HCT116 (cell line): ENCODE results near the gene GMDS. TPM values are rescaled to one million over a fixed set of nuclear protein-coding genes. Genes with fewer than 3 reads are reported as not detected.

Experiments used
- ATAC-seq: fragments of 200-7000 bp; cut with Tn5 transposase; 2 replicates; pipeline ENCODE4 v1.9.1; 2020; ENCODE audit warnings: mild to moderate bottlenecking, moderate library complexity
- BruUV-seq: library from RNA; stranded (reverse); fragments of 400-500 nt; replicated peaks from 2 replicates; lab custom pipeline; 2021; lab: Mats Ljungman, UMichigan
- CTCF ChIA-PET: fragments of 300-600 bp; sonication (Branson Sonifier 250); formaldehyde crosslinking; loops from one replicate; lab custom pipeline; 2021; ENCODE audit warnings: antibody characterized with exemption; lab: Charles Lee
- POLR2A ChIA-PET: fragments of 300-600, 350-600 bp; sonication (Branson Sonifier 250); formaldehyde crosslinking; loops from one replicate; lab custom pipeline; 2021; ENCODE audit warnings: antibody characterized with exemption; lab: Charles Lee
- RAD21 ChIA-PET, 2 experiments: fragments of 300-600 bp; sonication (Branson Sonifier 250); formaldehyde crosslinking; loops; one replicate each; lab custom pipeline; 2023; ENCODE audit warnings: low total read pairs in 2 of 2; ENCODE audit not compliant: uncharacterized antibody in 2 of 2, unreplicated experiment in 2 of 2, low non-redundant PET in 1 of 2; lab: Charles Lee
- DNase-seq: peaks from one replicate; pipeline ENCODE4 v3.0.0-alpha.2; 2010; ENCODE audit warnings: low read depth, low spot score
- H2AFZ ChIP-seq: fragments of 200-600 bp; shearing (Covaris generic), sonication (generic); 2 replicates; pipeline ENCODE4 v1.6.1; 2017; ENCODE audit warnings: low read depth, mixed run types, mixed read lengths, antibody characterized with exemption, low read length; ENCODE audit not compliant: poor library complexity, severe bottlenecking
- H3K27ac ChIP-seq: 2 replicates; pipeline ENCODE4 v1.5.1; 2012; ENCODE audit warnings: low read depth, low read length
- H3K27me3 ChIP-seq: fragments of 200-600 bp; sonication (generic); 2 replicates; pipeline ENCODE4 v1.6.1; 2016; ENCODE audit warnings: mixed run types, low read length, mixed read lengths; ENCODE audit not compliant: insufficient read depth
- H3K36me3 ChIP-seq, 2 experiments: fragments of 200-500 bp in 1 of 2; fragments of 200-600 bp in 1 of 2; sonication (Bioruptor generic) in 1 of 2; sonication (generic) in 1 of 2; 2 replicates each; pipeline versions ENCODE4 v1.5.1 to v1.6.1; 2014 to 2016; ENCODE audit warnings: low read length in 2 of 2, inconsistent platforms in 1 of 2, mixed read lengths in 1 of 2, mixed run types in 1 of 2; ENCODE audit not compliant: insufficient read depth in 2 of 2, control insufficient read depth in 1 of 2
- H3K4me1 ChIP-seq, 2 experiments: fragments of 200-600 bp in 1 of 2; sonication (generic) in 1 of 2; 2 replicates each; pipeline versions ENCODE4 v1.5.1 to v1.6.1; 2012 to 2017; ENCODE audit warnings: low read length in 2 of 2, inconsistent platforms in 1 of 2, mild to moderate bottlenecking in 1 of 2, mixed read lengths in 1 of 2, mixed run types in 1 of 2, moderate library complexity in 1 of 2; ENCODE audit not compliant: insufficient read depth in 2 of 2, control insufficient read depth in 1 of 2
- H3K4me2 ChIP-seq: fragments of 200-600 bp; sonication (generic); 2 replicates; pipeline ENCODE4 v1.6.1; 2017; ENCODE audit warnings: mixed run types, low read length, mixed read lengths
- H3K4me3 ChIP-seq, 2 experiments: fragments of 200-600 bp in 1 of 2; sonication (generic) in 1 of 2; replicated peaks in 1 of 2; 2 replicates each; pipeline ENCODE4 v1.5.1; 2011 to 2016; ENCODE audit warnings: low read length in 2 of 2, control low read depth in 1 of 2, low read depth in 1 of 2, mild to moderate bottlenecking in 1 of 2, mixed read lengths in 1 of 2, mixed run types in 1 of 2
- H3K79me2 ChIP-seq: fragments of 200-600 bp; sonication (generic); 2 replicates; pipeline ENCODE4 v1.6.1; 2017; ENCODE audit warnings: mild to moderate bottlenecking, mixed run types, low read length, moderate library complexity, mixed read lengths; ENCODE audit not compliant: insufficient read depth
- H3K9ac ChIP-seq: fragments of 200-600 bp; sonication (generic); 2 replicates; pipeline ENCODE4 v1.6.1; 2016; ENCODE audit warnings: low read length, mixed read lengths
- H3K9me2 ChIP-seq: fragments of 200-600 bp; sonication (generic), shearing (Covaris generic); 2 replicates; pipeline ENCODE4 v1.6.1; 2017; ENCODE audit warnings: mixed run types, mild to moderate bottlenecking, moderate library complexity; ENCODE audit not compliant: insufficient read depth
- H3K9me3 ChIP-seq, 2 experiments: fragments of 200-500 bp in 1 of 2; fragments of 200-600 bp in 1 of 2; sonication (Bioruptor generic) in 1 of 2; sonication (generic) in 1 of 2; 2 replicates each; pipeline ENCODE4 v1.6.1; 2014 to 2017; ENCODE audit warnings: low read length in 2 of 2, mixed read lengths in 2 of 2, inconsistent platforms in 1 of 2, low read depth in 1 of 2, mild to moderate bottlenecking in 1 of 2, mixed run types in 1 of 2, moderate library complexity in 1 of 2; ENCODE audit not compliant: control insufficient read depth in 1 of 2, insufficient read depth in 1 of 2
- H4K20me1 ChIP-seq: fragments of 200-600 bp; sonication (generic), shearing (Covaris generic); 2 replicates; pipeline ENCODE4 v1.6.1; 2017; ENCODE audit warnings: mixed run types, mild to moderate bottlenecking, moderate library complexity; ENCODE audit not compliant: insufficient read depth
- ATF3 ChIP-seq: IDR thresholded peaks from 2 replicates; pipeline ENCODE4 v1.6.1; 2012
- CBX3 ChIP-seq: IDR thresholded peaks from 2 replicates; pipeline ENCODE4 v1.6.1; 2012; ENCODE audit warnings: low read depth
- CEBPB ChIP-seq: IDR thresholded peaks from 2 replicates; pipeline ENCODE4 v1.6.1; 2012; ENCODE audit warnings: low read depth
- EGR1 ChIP-seq: IDR thresholded peaks from 2 replicates; pipeline ENCODE4 v1.6.1; 2012; ENCODE audit warnings: low read depth
- ELF1 ChIP-seq: IDR thresholded peaks from 2 replicates; pipeline ENCODE4 v1.6.1; 2012; ENCODE audit warnings: low read depth, borderline replicate concordance
- JUND ChIP-seq: IDR thresholded peaks from 2 replicates; pipeline ENCODE4 v1.6.1; 2012
- POLR2A ChIP-seq: IDR thresholded peaks from 2 replicates; pipeline ENCODE4 v1.7.0; 2011; ENCODE audit warnings: borderline replicate concordance; ENCODE audit not compliant: insufficient read depth, insufficient read length; ENCODE audit errors: extremely low read depth
- RAD21 ChIP-seq: IDR thresholded peaks from 2 replicates; pipeline ENCODE4 v1.6.1; 2012; ENCODE audit warnings: low read depth, mild to moderate bottlenecking
- SRF ChIP-seq: IDR thresholded peaks from 2 replicates; pipeline ENCODE4 v1.6.1; 2012; ENCODE audit warnings: low read depth
- YY1 ChIP-seq: IDR thresholded peaks from 2 replicates; pipeline ENCODE4 v1.6.1; 2011; ENCODE audit warnings: low read length, low read depth, moderate library complexity, mild to moderate bottlenecking; ENCODE audit not compliant: insufficient replicate concordance; ENCODE audit errors: extremely low read depth
- ZBTB33 ChIP-seq: IDR thresholded peaks from 2 replicates; pipeline ENCODE4 v1.6.1; 2011; ENCODE audit warnings: mild to moderate bottlenecking, low read length, moderate library complexity; ENCODE audit not compliant: insufficient replicate concordance; ENCODE audit errors: extremely low read depth
- intact Hi-C: fragments of 100-400 bp; cut with micrococcal nuclease; formaldehyde crosslinking; loops from 2 replicates; pipeline ENCODE4 v1.10.0; 2022
- total RNA-seq: library from RNA; stranded (reverse); gene quantifications from one replicate; pipeline ENCODE4 v1.2.1, GENCODE V29; 2021; ENCODE audit not compliant: unreplicated experiment

The GMDS gene
- total RNA-seq, 1 experiment from 2014 or later, result 34.4 TPM

- no peaks in the 10 kb centered on the region for H3K79me2 ChIP-seq
- DNase-seq, result no peak
- no peak overlapping the region for H2AFZ ChIP-seq
- ChIA-PET CTCF (no interaction called here), RAD21 (no interaction called here)
- no peak for ATAC-seq
- no peaks in the 10 kb centered on the region for H4K20me1 ChIP-seq
- BruUV-seq, result no TSS peak
- no peaks in the 10 kb centered on the region for H3K27me3 ChIP-seq
- no peak overlapping the region for H3K4me3 ChIP-seq
- no peak for TF ChIP-seq RAD21
- no peak for TF ChIP-seq EGR1
- no peak for TF ChIP-seq JUND
- TF ChIP-seq ZBTB33, result no peak
- no peak for TF ChIP-seq YY1
- no peak for TF ChIP-seq ATF3
- no peak for TF ChIP-seq ELF1
- TF ChIP-seq POLR2A, result no peak
- TF ChIP-seq CEBPB, result no peak
- TF ChIP-seq CBX3, result no peak
- TF ChIP-seq SRF, result no peak
- TF ChIP-seq, all 23 proteins: peak for 0
- POLR2A ChIA-PET, result no interaction called here
- Histone ChIP-seq H3K9me3 (no peaks in the 10 kb centered on the region), H3K27ac (no peak overlapping the region), H3K9ac (no peak overlapping the region), H3K4me1 (no peaks in the 10 kb centered on the region), H3K4me2 (no peak overlapping the region), H3K9me2 (no peaks in the 10 kb centered on the region), H3K36me3 (no peaks in the 10 kb centered on the region)
- intact Hi-C loops, result no loop called here
These were observed 371.6 kb downstream of the GMDS start for GRCh38 chr6:1873781-1874180.
